Lower leg skin (tissue), 4 donors: ENCODE data around the gene CEP290. TPM values are rescaled to one million over a fixed set of nuclear protein-coding genes. Genes with fewer than 3 reads are reported as not detected.
"Not testable (repeated sequence)": the region's sequence is repeated elsewhere in the genome, so short reads cannot be mapped to it uniquely, and the experiment has no call there.

Experiments used
- DNase-seq, 2 donors: peaks; one replicate each; pipeline ENCODE4 v3.0.0-alpha.2; 2019; ENCODE audit warnings: low spot score in 2 of 2
- H3K4me3 ChIP-seq: fragments of 200-600 bp; sonication (generic); 2 replicates; pipeline ENCODE4 v1.5.1; 2017; ENCODE audit warnings: mild to moderate bottlenecking, low read depth; ENCODE audit not compliant: poor library complexity, severe bottlenecking
- POLR2A ChIP-seq, 2 donors: fragments of 450-650 bp; IDR thresholded peaks; one replicate each; pipeline ENCODE4 v1.6.1; 2016 to 2017; ENCODE audit warnings: antibody characterized with exemption in 2 of 2, mild to moderate bottlenecking in 1 of 2, moderate library complexity in 1 of 2
- WGBS, 2 donors: methylation state at CpG; one replicate each; pipeline ENCODE4 v1.1.5; 2018; 5-methylcytosine and 5-hydroxymethylcytosine counted together
- intact Hi-C: fragments of 100-400 bp; cut with DNase I; formaldehyde crosslinking; loops from one replicate; pipeline ENCODE4 v1.15.0; 2023; ENCODE audit warnings: low total_unique reads
- total RNA-seq, 4 donors: library from RNA; depleted of rRNA; stranded (reverse); fragments of >200 nt; gene quantifications; one replicate each; pipeline ENCODE4 v1.1.0, GENCODE V29; 2016
- TF ChIP-seq, protein P1 (sequence below), 3 donors: fragments of 450-650 bp; IDR thresholded peaks; one replicate each; pipeline ENCODE4 v1.5.1; 2016; ENCODE audit warnings: antibody characterized with exemption in 3 of 3, mild to moderate bottlenecking in 3 of 3, moderate library complexity in 2 of 3

The CEP290 gene
- total RNA-seq, 4 donors from 2014 or later, result 3.0 to 5.8 (median 3.7) TPM

DNA sequence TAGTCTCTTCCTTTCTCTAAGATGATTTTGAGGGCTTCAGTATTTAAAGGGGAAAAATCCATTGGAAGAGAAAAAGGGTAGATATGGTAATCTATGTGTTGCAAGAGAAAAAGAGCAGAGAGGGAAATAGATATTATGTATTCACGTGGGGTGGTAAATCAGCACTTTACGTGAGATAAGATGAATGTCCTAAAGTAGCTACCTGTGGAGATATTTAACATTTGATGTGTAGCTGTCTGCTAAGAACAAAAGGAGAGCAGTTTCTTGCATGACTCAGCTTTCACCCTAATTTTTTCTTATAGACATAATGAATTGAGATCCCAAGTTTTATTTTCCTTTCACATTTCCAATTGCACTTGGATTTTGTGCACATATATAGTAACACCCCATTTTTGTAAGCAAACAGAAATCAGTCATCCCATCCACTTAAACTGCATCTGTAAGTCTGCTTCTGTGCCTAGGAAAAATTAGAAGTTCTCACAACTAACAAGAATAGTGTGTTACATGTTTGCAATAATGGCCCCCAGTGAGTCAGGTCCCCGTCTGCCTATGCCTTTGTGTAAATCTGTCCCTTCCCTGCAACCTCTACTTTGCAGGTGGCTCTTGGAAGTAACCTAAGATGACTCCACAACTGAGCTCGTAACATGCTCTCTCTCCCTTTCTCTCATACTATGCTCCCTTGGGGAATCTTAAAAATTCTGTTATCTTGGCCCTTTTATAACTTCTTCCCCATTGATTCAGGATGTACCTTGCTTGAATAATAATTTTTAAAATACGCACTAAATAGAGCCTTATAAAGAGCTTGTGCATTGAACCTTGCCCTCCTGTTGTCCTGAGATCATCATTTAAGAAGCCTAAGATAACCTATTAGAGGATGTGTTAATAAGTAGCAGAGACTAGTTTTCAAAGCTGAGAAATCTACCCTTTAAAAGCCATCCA is 3.9 kb upstream of the CEP290 start:
- intact Hi-C loops, result no loop called here
- DNase-seq, result no peak
- H3K4me3 ChIP-seq, result no peak overlapping the region
- TF ChIP-seq, protein P1, sequence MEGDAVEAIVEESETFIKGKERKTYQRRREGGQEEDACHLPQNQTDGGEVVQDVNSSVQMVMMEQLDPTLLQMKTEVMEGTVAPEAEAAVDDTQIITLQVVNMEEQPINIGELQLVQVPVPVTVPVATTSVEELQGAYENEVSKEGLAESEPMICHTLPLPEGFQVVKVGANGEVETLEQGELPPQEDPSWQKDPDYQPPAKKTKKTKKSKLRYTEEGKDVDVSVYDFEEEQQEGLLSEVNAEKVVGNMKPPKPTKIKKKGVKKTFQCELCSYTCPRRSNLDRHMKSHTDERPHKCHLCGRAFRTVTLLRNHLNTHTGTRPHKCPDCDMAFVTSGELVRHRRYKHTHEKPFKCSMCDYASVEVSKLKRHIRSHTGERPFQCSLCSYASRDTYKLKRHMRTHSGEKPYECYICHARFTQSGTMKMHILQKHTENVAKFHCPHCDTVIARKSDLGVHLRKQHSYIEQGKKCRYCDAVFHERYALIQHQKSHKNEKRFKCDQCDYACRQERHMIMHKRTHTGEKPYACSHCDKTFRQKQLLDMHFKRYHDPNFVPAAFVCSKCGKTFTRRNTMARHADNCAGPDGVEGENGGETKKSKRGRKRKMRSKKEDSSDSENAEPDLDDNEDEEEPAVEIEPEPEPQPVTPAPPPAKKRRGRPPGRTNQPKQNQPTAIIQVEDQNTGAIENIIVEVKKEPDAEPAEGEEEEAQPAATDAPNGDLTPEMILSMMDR (IDR thresholded peaks at IDR 0.05), result no peak
- no peak for TF ChIP-seq POLR2A (IDR thresholded peaks at IDR 0.05)
- 57 to 70% methylated on average over 5 of the region's 5 CpGs for WGBS, 2 donors

DNA sequence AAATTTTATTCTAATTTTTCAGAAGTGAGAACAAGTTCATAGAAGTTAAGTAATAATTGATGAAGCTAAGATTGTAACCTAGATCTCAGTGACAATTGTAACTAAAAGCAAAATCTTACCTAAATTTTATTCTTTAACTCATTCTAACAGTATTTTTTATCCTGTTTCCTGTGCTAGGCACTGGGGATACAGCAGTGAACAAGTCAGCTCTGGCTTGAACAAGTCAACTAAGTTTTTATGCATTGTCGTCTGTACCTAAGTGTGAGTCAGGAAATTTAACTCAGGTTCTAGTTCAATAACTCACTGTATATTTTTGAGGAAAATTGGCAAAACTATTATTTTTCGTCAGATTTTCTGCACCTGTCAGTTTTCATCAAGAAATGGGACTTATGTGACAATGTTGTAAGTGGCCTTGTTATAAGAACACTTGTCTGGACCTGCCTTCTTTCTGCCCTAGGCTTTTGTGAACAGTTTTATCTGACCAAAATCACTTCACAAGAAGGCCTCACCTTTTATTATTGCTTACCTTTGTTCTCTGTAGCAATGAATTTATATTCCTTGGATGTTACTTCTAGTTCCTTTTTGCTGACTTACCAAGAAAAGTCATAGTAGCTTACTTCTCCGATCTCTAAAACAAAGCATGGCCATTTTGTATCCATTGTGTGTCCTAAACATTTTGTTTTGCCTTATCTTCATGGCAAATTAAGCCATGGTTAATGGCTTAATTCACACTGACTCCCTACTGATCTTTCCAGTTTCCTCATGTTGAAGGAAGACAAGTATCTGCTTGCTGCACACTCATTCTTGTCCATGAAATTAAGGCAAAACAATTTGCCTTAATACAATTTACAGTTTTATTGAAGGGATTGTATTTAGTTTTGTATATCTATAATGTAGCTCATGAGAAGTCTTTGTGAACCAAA is 2.9 kb upstream of the CEP290 start:
- intact Hi-C loops, result no loop called here
- TF ChIP-seq, protein P1 (IDR thresholded peaks at IDR 0.05), result no peak
- no peak for TF ChIP-seq POLR2A (IDR thresholded peaks at IDR 0.05)

DNA sequence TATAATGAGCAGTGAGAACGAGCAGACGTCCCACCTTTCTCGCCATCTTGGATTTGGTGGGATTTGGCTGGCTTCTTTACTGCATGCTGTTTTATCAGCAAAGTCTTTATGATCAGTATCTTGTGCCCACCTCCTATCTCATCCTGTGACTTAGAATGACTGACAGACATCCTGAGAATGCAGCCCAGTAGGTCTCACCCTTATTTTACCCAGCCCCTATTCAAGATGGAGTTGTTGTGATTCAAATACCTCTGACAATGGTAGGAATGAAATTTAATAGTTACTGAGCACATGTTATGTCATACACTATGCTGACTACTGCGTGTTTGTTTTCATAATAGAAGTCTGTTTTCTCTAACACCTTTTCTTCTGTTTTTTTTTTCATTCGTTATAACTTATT is 2.1 kb upstream of the CEP290 start:
- no peak overlapping the region for H3K4me3 ChIP-seq
- intact Hi-C loops, result no loop called here
- WGBS, 2 donors, result 66 to 81% methylated on average over 5 of the region's 5 CpGs
- DNase-seq, result no peak
- TF ChIP-seq, protein P1 (IDR thresholded peaks at IDR 0.05), result no peak
- no peak for TF ChIP-seq POLR2A (IDR thresholded peaks at IDR 0.05)

More for the DNA sequence above, 2.9 kb upstream of the CEP290 start:
- H3K4me3 ChIP-seq, result no peak overlapping the region
- no peak for DNase-seq
- WGBS, 2 donors, result 54 to 65% methylated on average over 3 of the region's 3 CpGs

DNA sequence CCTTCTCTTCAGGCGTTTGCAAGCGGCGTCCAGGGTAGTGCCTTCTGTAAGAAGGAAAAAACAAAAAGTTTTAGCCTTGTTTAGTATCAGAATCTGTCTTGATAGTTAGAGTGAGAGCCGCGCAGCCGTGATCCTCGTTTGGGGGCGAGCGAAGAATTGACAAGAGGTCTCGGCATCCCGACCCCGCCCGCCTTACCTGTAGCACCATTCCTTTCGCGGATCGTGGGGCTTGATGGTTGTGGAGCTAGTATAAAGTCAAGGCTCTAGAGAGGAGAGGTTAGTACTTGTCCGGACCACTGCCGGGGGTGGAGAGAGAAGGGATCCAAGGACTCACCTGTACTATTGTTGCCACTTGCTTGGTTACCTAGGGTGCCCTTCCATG is 713 bp upstream of the CEP290 start:
- peak overlapping the region; percentile 71 for H3K4me3 ChIP-seq
- TF ChIP-seq POLR2A (IDR thresholded peaks at IDR 0.05), result no peak
- TF ChIP-seq, protein P1 (IDR thresholded peaks at IDR 0.05), result no peak
- peak; percentile 43 to 88 for DNase-seq
- intact Hi-C loops, result no loop called here
- WGBS, 2 donors, result 0% methylated on average over 18 of the region's 18 CpGs

DNA sequence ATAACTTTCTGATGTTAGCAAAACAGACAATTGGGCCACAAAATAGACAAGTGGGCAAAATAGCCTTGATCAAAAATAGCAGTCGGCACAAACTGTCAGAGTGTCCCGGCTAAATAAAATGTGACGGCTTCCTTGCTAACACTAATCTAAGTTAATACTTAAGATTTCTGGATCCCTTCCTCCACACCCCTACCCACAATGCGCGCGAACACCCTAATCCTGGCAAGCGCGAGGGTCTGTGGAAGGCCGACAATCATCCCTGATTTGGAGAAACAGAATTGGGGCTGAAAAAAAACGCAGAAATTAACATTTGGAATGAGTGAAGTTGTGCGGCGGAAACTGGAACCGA is 489 bp downstream of the CEP290 start:
- H3K4me3 ChIP-seq, result peak overlapping the region; percentile 71
- no peak for DNase-seq
- WGBS, 2 donors, result 5 to 6% methylated on average over 13 of the region's 13 CpGs
- intact Hi-C loops, result no loop called here
- TF ChIP-seq POLR2A (IDR thresholded peaks at IDR 0.05), result no peak
- TF ChIP-seq, protein P1 (IDR thresholded peaks at IDR 0.05), result no peak

DNA sequence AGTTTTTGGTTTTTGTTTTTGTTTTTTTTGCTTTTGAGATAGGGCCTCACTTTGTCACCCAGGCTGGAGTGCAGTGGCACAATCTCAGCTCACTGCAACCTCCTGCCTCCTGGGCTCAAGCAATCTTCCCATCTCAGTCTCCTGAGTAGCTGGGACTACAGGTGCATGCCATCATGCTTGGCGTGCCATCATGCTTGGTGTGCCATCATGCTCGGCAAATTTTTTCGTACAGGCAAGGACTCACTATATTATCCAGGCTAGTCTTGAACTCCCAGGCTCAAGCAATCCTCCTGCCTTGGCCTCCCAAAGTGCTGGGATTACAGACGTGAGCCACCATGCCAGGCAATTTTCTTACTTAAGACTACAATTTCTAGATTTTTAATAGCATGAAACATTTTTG is 2.2 kb downstream of the CEP290 start:
- DNase-seq, intact Hi-C loops, H3K4me3 ChIP-seq: not testable (repeated sequence)
- 96 to 100% methylated on average over 4 of the region's 4 CpGs for WGBS, 2 donors

DNA sequence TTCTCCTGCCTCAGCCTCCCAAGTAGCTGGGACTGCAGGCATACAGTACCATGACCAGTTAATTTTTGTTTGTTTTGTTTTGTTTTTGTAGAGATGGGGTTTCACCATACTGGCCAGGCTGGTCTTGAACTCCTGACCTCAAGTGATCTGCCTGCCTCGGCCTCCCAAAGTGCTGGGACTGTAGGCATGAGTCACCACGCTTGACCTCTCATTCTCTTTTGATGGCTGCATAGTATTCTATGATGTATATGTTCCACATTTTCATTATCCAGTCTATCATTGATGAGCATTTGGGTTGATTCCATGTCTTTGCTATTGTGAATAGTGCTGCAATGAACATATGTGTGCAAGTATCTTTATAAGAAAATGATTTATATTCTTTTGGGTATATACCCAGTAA is 8.7 kb downstream of the CEP290 start:
- intact Hi-C loops, H3K4me3 ChIP-seq, DNase-seq: not testable (repeated sequence)
- WGBS, 2 donors, result 92 to 97% methylated on average over 2 of the region's 2 CpGs
